Esophagus (tissue), 2 donors: ENCODE results near the gene ADA. TPM values are rescaled to one million over a fixed set of nuclear protein-coding genes. Genes with fewer than 3 reads are reported as not detected.

Experiments
- H3K27ac ChIP-seq, 2 donors: one replicate each; pipeline ENCODE4 v1.5.1; 2013; ENCODE audit warnings: low read depth in 2 of 2, mild to moderate bottlenecking in 2 of 2, inconsistent platforms in 1 of 2, low read length in 1 of 2, moderate library complexity in 1 of 2
- H3K27me3 ChIP-seq, 2 donors: one replicate each; pipeline ENCODE4 v1.6.1; 2013; ENCODE audit warnings: low read length in 2 of 2, control low read depth in 1 of 2, mild to moderate bottlenecking in 1 of 2; ENCODE audit not compliant: insufficient read depth in 2 of 2, control insufficient read depth in 1 of 2
- H3K36me3 ChIP-seq, 2 donors: one replicate each; pipeline ENCODE4 v1.6.1; 2013; ENCODE audit warnings: low read length in 1 of 2; ENCODE audit not compliant: control insufficient read depth in 2 of 2, insufficient read depth in 2 of 2
- H3K4me1 ChIP-seq, 2 donors: one replicate each; pipeline ENCODE4 v1.6.1; 2013; ENCODE audit warnings: low read length in 1 of 2; ENCODE audit not compliant: control insufficient read depth in 2 of 2, insufficient read depth in 2 of 2
- H3K4me3 ChIP-seq, 2 donors: one replicate each; pipeline ENCODE4 v1.5.1; 2013; ENCODE audit warnings: low read length in 2 of 2, mild to moderate bottlenecking in 2 of 2, low read depth in 1 of 2, moderate library complexity in 1 of 2
- H3K9me3 ChIP-seq, 2 donors: one replicate each; pipeline ENCODE4 v1.6.1; 2013; ENCODE audit warnings: mild to moderate bottlenecking in 2 of 2, low read depth in 1 of 2, low read length in 1 of 2, moderate library complexity in 1 of 2; ENCODE audit not compliant: control insufficient read depth in 2 of 2, insufficient read depth in 1 of 2
- WGBS, 2 donors: extraction: QIAGEN DNeasy Blood & Tissue Kit; methylation state at CpG; one replicate each; pipeline ENCODE4 v1.1.7; 2013; 5-methylcytosine and 5-hydroxymethylcytosine counted together
- polyA plus RNA-seq, 2 donors: library from polyadenylated mRNA; stranded (reverse); fragments of 200-250 nt; gene quantifications; one replicate each; pipeline ENCODE4 v1.2.3, GENCODE V29; 2013
- donor health status: healthy with polysubstance abuse.
- donor health status: Bipolar disorder and iron deficiency.

Gene ADA
- polyA plus RNA-seq, 2 donors = 5.6 to 8.8 TPM

DNA sequence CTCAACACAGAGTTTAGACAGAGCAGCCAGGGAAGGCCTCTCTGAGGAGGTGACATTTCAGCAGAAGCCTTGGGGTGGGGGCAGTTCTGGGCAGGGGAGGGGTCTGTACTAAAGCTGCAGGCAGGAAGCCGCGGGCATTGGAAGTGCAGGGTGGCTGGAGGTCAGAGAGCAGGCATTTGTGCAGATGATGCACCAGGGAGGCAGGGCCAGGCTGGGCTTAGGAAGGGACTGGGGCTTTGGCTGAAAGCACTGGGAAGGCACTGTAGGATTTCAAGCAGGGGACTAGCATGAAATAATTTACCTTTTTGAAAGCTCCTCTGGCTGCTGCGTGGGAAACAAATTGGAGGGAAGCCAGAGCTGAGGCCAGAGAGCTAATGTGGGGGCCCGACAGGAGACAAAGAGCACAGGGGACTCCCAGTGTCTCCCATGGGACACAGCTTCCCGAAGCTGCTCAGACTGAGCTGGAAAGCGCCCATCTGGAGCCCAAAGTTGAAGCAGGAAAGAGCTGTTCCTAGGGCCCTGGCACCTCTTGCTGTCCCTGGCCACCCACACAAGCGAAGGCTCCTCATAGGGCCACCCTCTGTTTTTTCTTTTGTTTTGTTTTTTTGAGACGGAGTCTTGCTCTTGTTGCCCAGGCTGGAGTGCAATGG lies 19.3 kb downstream of the ADA start:
- H3K27ac ChIP-seq = no peak overlapping the region
- no peaks in the 10 kb centered on the region for H3K27me3 ChIP-seq

GRCh38 chr20:44630297-44630696 lies 21.2 kb downstream of the ADA start:
- Histone ChIP-seq H3K27ac (no peak overlapping the region), H3K36me3 (peaks cover 0 to 5% of the 10 kb centered on the region in 2 donors), H3K4me1 (peaks cover 0 to 4% of the 10 kb centered on the region in 2 donors), H3K27me3 (no peaks in the 10 kb centered on the region), H3K4me3 (no peak overlapping the region), H3K9me3 (no peaks in the 10 kb centered on the region)
- 95 to 96% methylated on average over 5 of the region's 5 CpGs for WGBS, 2 donors

More for the DNA sequence above, 19.3 kb downstream of the ADA start:
- H3K9me3 ChIP-seq = no peaks in the 10 kb centered on the region
- peaks cover 0 to 2% of the 10 kb centered on the region in 2 donors for H3K4me1 ChIP-seq
- no peak overlapping the region for H3K4me3 ChIP-seq
- no peaks in the 10 kb centered on the region for H3K36me3 ChIP-seq
- 69 to 71% methylated on average over 8 of the region's 8 CpGs for WGBS, 2 donors

DNA sequence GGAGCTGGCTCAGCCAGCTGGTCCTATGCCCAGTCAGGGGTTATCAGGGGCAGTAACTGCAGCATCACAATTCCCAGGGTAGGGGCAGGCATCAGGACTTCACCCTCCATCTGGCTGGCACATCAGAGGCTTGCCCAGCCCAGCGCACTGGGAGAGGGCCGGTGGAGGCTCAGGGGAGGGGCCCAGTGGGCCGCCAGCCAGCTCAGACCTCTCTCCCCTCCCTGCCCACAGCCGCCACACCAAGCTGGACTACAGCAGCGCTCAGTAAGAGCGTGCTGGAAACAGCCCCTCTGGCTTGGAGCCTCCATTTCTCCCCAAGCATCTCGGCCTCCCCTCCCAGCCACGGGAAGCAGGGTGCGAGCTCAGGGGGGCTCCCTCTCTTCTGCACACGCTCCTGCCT lies 22.0 kb downstream of the ADA start:
- H3K9me3 ChIP-seq = no peaks in the 10 kb centered on the region
- peaks cover 0 to 4% of the 10 kb centered on the region in 2 donors for H3K4me1 ChIP-seq
- no peaks in the 10 kb centered on the region for H3K27me3 ChIP-seq
- no peak overlapping the region for H3K4me3 ChIP-seq
- no peak overlapping the region for H3K27ac ChIP-seq
- 78 to 81% methylated on average over 7 to 10 of the region's 10 CpGs for WGBS, 2 donors
- peaks cover 0 to 7% of the 10 kb centered on the region in 2 donors for H3K36me3 ChIP-seq

- peaks cover 0 to 4% of the 10 kb centered on the region in 2 donors for H3K4me1 ChIP-seq
- H3K36me3 ChIP-seq = peaks cover 0 to 8% of the 10 kb centered on the region in 2 donors
- 94 to 97% methylated on average over 9 of the region's 9 CpGs for WGBS, 2 donors
- H3K27me3 ChIP-seq = no peaks in the 10 kb centered on the region
- H3K4me3 ChIP-seq = no peak overlapping the region
- no peak overlapping the region for H3K27ac ChIP-seq
- H3K9me3 ChIP-seq = no peaks in the 10 kb centered on the region
These were observed 22.5 kb downstream of the ADA start for GRCh38 chr20:44629017-44629385.

DNA sequence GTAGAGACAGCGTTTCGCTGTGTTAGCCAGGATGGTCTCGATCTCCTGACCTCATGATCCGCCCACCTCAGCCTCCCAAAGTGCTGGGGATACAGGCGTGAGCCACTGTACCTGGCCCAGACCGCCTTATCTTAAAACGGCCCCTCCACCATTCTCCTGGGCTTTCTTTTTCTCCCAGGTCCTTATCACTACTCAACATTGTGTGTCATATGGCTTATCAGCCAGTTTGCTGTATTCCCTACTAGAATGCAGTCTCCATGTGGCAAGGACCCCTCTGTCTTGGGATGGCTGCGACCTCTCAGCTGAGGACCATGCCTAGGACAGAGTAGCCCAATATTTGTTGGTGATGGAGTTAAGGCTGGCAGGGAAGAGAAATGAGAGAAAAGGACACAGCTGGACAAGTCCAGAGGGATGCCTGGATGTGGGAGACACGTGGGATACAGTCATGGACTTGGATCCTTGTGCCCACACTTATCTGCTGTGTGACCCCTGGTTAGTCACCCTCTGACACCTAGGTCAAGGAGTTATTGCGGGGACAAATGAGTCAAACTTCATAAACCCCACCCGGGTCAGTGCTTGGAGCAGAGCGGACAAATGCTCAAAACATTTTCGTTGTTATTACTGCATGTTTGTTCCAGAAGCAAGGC lies 24.0 kb downstream of the ADA start:
- H3K4me1 ChIP-seq = peaks cover 0 to 4% of the 10 kb centered on the region in 2 donors
- H3K36me3 ChIP-seq = peaks cover 1 to 16% of the 10 kb centered on the region in 2 donors
- WGBS, 2 donors = 93 to 94% methylated on average over 13 of the region's 13 CpGs

DNA sequence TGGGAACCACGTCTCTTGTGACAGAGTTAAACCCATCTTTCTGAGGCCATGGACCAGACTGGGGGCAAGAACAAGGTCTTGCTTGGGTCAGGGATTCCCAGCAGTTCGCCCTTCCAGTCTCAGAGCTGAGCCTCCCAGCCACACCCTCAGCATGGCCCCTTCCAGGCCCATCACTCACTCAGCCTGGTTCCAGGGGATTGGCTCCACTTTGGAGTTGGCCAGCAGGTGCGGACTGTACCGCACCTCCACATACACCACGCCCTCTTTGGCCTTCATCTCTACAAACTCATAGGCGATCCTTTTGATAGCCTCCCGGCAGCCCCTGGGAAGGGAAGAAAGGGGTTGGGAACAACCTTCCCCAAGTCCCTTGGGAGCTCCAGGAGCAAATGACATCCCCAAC lies 25.2 kb downstream of the ADA start:
- peaks cover 0 to 4% of the 10 kb centered on the region in 2 donors for H3K9me3 ChIP-seq
- no peak overlapping the region for H3K27ac ChIP-seq
- WGBS, 2 donors = 84 to 89% methylated on average over 7 of the region's 7 CpGs
- no peaks in the 10 kb centered on the region for H3K27me3 ChIP-seq
- peaks cover 6 to 23% of the 10 kb centered on the region in 2 donors for H3K36me3 ChIP-seq
- H3K4me3 ChIP-seq = no peak overlapping the region
- peaks cover 0 to 4% of the 10 kb centered on the region in 2 donors for H3K4me1 ChIP-seq

More for the DNA sequence above, 24.0 kb downstream of the ADA start:
- Histone ChIP-seq H3K27me3 (no peaks in the 10 kb centered on the region), H3K4me3 (no peak overlapping the region), H3K27ac (no peak overlapping the region), H3K9me3 (peaks cover 0 to 4% of the 10 kb centered on the region in 2 donors)

- Histone ChIP-seq H3K27me3 (no peaks in the 10 kb centered on the region), H3K4me3 (no peak overlapping the region), H3K36me3 (peaks cover 6 to 27% of the 10 kb centered on the region in 2 donors), H3K9me3 (peaks cover 0 to 4% of the 10 kb centered on the region in 2 donors), H3K27ac (no peak overlapping the region), H3K4me1 (peaks cover 0 to 4% of the 10 kb centered on the region in 2 donors)
- WGBS, 2 donors = 94 to 95% methylated on average over 8 of the region's 8 CpGs
These were observed 26.1 kb downstream of the ADA start for GRCh38 chr20:44625361-44625760.

DNA sequence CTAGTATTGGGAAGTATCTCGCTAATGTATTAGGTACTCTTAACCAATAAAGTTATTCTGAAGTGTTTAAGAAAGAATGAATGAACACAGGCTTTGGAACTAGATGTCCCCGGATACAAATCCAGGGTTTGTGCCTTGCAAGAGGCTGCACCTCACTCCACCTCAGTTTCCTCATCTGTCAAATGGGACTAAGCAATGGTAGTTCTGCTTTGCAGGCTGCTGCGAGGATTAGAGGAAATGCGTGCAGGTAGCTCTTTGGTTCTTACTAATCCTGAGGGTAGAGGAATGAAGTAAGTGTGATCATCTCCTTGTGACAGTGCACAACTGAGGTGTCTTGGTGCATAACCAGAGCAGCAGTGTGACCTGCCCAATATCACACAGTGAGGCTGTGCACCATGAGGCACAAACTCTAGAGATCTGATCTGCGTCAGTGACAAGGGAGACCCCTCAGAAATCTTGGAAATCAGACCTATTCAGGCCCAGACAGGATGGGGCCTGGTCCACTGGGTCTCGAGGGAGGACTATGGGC lies 26.7 kb downstream of the ADA start:
- WGBS, 2 donors = 93 to 96% methylated on average over 6 of the region's 6 CpGs
- Histone ChIP-seq H3K27ac (no peak overlapping the region), H3K9me3 (peaks cover 0 to 4% of the 10 kb centered on the region in 2 donors), H3K4me1 (peaks cover 0 to 4% of the 10 kb centered on the region in 2 donors), H3K36me3 (peaks cover 10 to 29% of the 10 kb centered on the region in 2 donors), H3K27me3 (no peaks in the 10 kb centered on the region), H3K4me3 (no peak overlapping the region)

GRCh38 chr20:44624152-44624551 lies 27.3 kb downstream of the ADA start:
- H3K4me3 ChIP-seq = no peak overlapping the region
- H3K27ac ChIP-seq = no peak overlapping the region
- 95 to 96% methylated on average over 4 of the region's 4 CpGs for WGBS, 2 donors
- H3K9me3 ChIP-seq = peaks cover 0 to 4% of the 10 kb centered on the region in 2 donors
- no peaks in the 10 kb centered on the region for H3K27me3 ChIP-seq
- peaks cover 0 to 4% of the 10 kb centered on the region in 2 donors for H3K4me1 ChIP-seq
- peaks cover 10 to 31% of the 10 kb centered on the region in 2 donors for H3K36me3 ChIP-seq
